IMR-90 (cell line): ENCODE results near the gene C5orf63. TPM values are rescaled to one million over a fixed set of nuclear protein-coding genes. Genes with fewer than 3 reads are reported as not detected.

Source experiments
- ATAC-seq: fragments of 200-7000 bp; cut with Tn5 transposase; 2 replicates; pipeline ENCODE4 v1.9.1; 2020; ENCODE audit warnings: low read depth, mild to moderate bottlenecking, moderate library complexity
- BruUV-seq: library from RNA; stranded (reverse); fragments of 400-500 nt; replicated peaks from 2 replicates; lab custom pipeline; 2021; lab: Mats Ljungman, UMichigan
- CTCF ChIA-PET: fragments of 300-600 bp; formaldehyde crosslinking; extraction: SDS; loops from one replicate; lab custom pipeline; 2021; ENCODE audit warnings: antibody characterized with exemption; lab: Yijun Ruan, JAX
- POLR2A ChIA-PET: fragments of 300-600 bp; sonication (Branson Sonifier 250); formaldehyde crosslinking; loops from one replicate; lab custom pipeline; 2022; ENCODE audit warnings: antibody characterized with exemption; ENCODE audit not compliant: unreplicated experiment; lab: Charles Lee
- DNase-seq: peaks from one replicate; pipeline ENCODE4 v3.0.0; 2013
- H2AFZ ChIP-seq: replicated peaks from 2 replicates; pipeline ENCODE3; 2013; ENCODE audit warnings: low read length, mild to moderate bottlenecking; ENCODE audit not compliant: poor library complexity
- H2AK5ac ChIP-seq: 2 replicates; pipeline ENCODE4 v1.6.1; 2013; ENCODE audit warnings: low read depth, low read length, inconsistent platforms
- H2AK9ac ChIP-seq: replicated peaks from 2 replicates; pipeline ENCODE3; 2013; ENCODE audit warnings: mild to moderate bottlenecking, low read depth, low read length, moderate library complexity; ENCODE audit not compliant: poor library complexity
- H2BK120ac ChIP-seq: 2 replicates; pipeline ENCODE4 v1.6.1; 2013; ENCODE audit warnings: low read depth, low read length, inconsistent platforms
- H2BK15ac ChIP-seq: 3 replicates; pipeline ENCODE4 v1.6.1; 2013; ENCODE audit warnings: low read depth, low read length, inconsistent platforms
- H2BK20ac ChIP-seq: 2 replicates; pipeline ENCODE4 v1.6.1; 2013; ENCODE audit warnings: low read depth, mild to moderate bottlenecking, inconsistent platforms, low read length, moderate library complexity
- H2BK5ac ChIP-seq: 2 replicates; pipeline ENCODE4 v1.6.1; 2013; ENCODE audit warnings: mild to moderate bottlenecking, low read depth, low read length, inconsistent platforms; ENCODE audit not compliant: poor library complexity, severe bottlenecking
- H3K14ac ChIP-seq: replicated peaks from 2 replicates; pipeline ENCODE4 v1.6.1; 2013; ENCODE audit warnings: low read depth, low read length, inconsistent platforms
- H3K18ac ChIP-seq: 2 replicates; pipeline ENCODE4 v1.6.1; 2013; ENCODE audit warnings: low read depth, low read length, control low read depth
- H3K23ac ChIP-seq: 2 replicates; pipeline ENCODE4 v1.6.1; 2013; ENCODE audit warnings: low read depth, low read length, inconsistent platforms
- H3K27ac ChIP-seq: 2 replicates; pipeline ENCODE4 v1.5.1; 2013; ENCODE audit warnings: mild to moderate bottlenecking, control low read depth, low read length; ENCODE audit not compliant: insufficient read depth
- H3K27me3 ChIP-seq: 2 replicates; pipeline ENCODE4 v1.6.1; 2013; ENCODE audit warnings: low read length; ENCODE audit not compliant: control insufficient read depth, insufficient read depth
- H3K36me3 ChIP-seq: 2 replicates; pipeline ENCODE4 v1.6.1; 2013; ENCODE audit warnings: low read length, mixed read lengths; ENCODE audit not compliant: control insufficient read depth, insufficient read depth
- H3K4ac ChIP-seq: 2 replicates; pipeline ENCODE4 v1.6.1; 2013; ENCODE audit warnings: low read depth, low read length, inconsistent platforms
- H3K4me1 ChIP-seq: 2 replicates; pipeline ENCODE4 v1.6.1; 2013; ENCODE audit warnings: low read length, mixed read lengths; ENCODE audit not compliant: control insufficient read depth, insufficient read depth
- H3K4me2 ChIP-seq: 2 replicates; pipeline ENCODE4 v1.6.1; 2013; ENCODE audit warnings: low read depth, mild to moderate bottlenecking, control low read depth, low read length, moderate library complexity
- H3K4me3 ChIP-seq: 2 replicates; pipeline ENCODE4 v1.5.1; 2013; ENCODE audit warnings: low read depth, mild to moderate bottlenecking, control low read depth, low read length, moderate library complexity; ENCODE audit not compliant: insufficient read depth
- H3K56ac ChIP-seq: 2 replicates; pipeline ENCODE4 v1.6.1; 2013; ENCODE audit warnings: low read length, inconsistent platforms; ENCODE audit not compliant: insufficient read depth; ENCODE audit errors: extremely low read depth
- H3K79me1 ChIP-seq, 2 experiments: 2 replicates each; pipeline ENCODE4 v1.6.1; 2013; ENCODE audit warnings: low read length in 2 of 2, inconsistent platforms in 1 of 2, low read depth in 1 of 2
- H3K9ac ChIP-seq: 2 replicates; pipeline ENCODE4 v1.6.1; 2013; ENCODE audit warnings: low read depth, low read length, control low read depth
- H3K9me1 ChIP-seq: 2 replicates; pipeline ENCODE4 v1.6.1; 2013; ENCODE audit warnings: low read length, inconsistent platforms; ENCODE audit not compliant: insufficient read depth
- H3K9me3 ChIP-seq: 2 replicates; pipeline ENCODE4 v1.6.1; 2013; ENCODE audit warnings: low read length; ENCODE audit not compliant: control insufficient read depth, insufficient read depth
- H4K20me1 ChIP-seq: 2 replicates; pipeline ENCODE4 v1.6.1; 2013; ENCODE audit warnings: low read length, inconsistent platforms; ENCODE audit not compliant: insufficient read depth
- H4K5ac ChIP-seq: 2 replicates; pipeline ENCODE4 v1.6.1; 2013; ENCODE audit warnings: mild to moderate bottlenecking, low read depth, low read length, control low read depth
- H4K8ac ChIP-seq, 2 experiments: 2 replicates each; pipeline ENCODE4 v1.6.1; 2013; ENCODE audit warnings: low read depth in 2 of 2, low read length in 2 of 2, control low read depth in 1 of 2, inconsistent platforms in 1 of 2
- H4K91ac ChIP-seq: 2 replicates; pipeline ENCODE4 v1.6.1; 2013; ENCODE audit warnings: low read depth, low read length, inconsistent platforms; ENCODE audit not compliant: insufficient read depth
- CEBPB ChIP-seq: IDR thresholded peaks from 2 replicates; pipeline ENCODE4 v1.6.1; 2012; ENCODE audit warnings: low read depth, low read length, improper control_type of control experiment
- MAFK ChIP-seq: IDR thresholded peaks from 2 replicates; pipeline ENCODE4 v1.6.1; 2012; ENCODE audit warnings: low read depth, low read length, improper control_type of control experiment
- MAZ ChIP-seq: IDR thresholded peaks from 2 replicates; pipeline ENCODE4 v1.6.1; 2012; ENCODE audit warnings: low read depth, mild to moderate bottlenecking, low read length, improper control_type of control experiment, moderate library complexity, borderline replicate concordance
- NFE2L2 ChIP-seq: fragments of 150-350 bp; IDR thresholded peaks from 2 replicates; pipeline ENCODE4 v1.6.1; 2016; ENCODE audit warnings: low read depth, mild to moderate bottlenecking, low read length
- POLR2A ChIP-seq: IDR thresholded peaks from 2 replicates; pipeline ENCODE4 v1.6.1; 2012; ENCODE audit warnings: mild to moderate bottlenecking, low read depth, low read length
- RAD21 ChIP-seq: IDR thresholded peaks from 2 replicates; pipeline ENCODE4 v1.6.1; 2012; ENCODE audit warnings: low read length, improper control_type of control experiment
- RCOR1 ChIP-seq: IDR thresholded peaks from 2 replicates; pipeline ENCODE4 v1.6.1; 2012; ENCODE audit warnings: mild to moderate bottlenecking, low read length, improper control_type of control experiment; ENCODE audit not compliant: insufficient replicate concordance
- SMC3 ChIP-seq: fragments of 150-350 bp; IDR thresholded peaks from 2 replicates; pipeline ENCODE4 v1.6.1; 2016; ENCODE audit warnings: low read depth, mild to moderate bottlenecking, antibody characterized with exemption, low read length, moderate library complexity
- WGBS, 2 experiments: methylation state at CpG; one replicate each; pipeline versions ENCODE4 v1.1.5 to v1.1.7; 2013; ENCODE audit warnings: missing lambda C conversion rate in 2 of 2; ENCODE audit not compliant: insufficient read length in 1 of 2; ENCODE audit errors: extremely low coverage in 2 of 2; 5-methylcytosine and 5-hydroxymethylcytosine counted together
- dilution Hi-C: fragments of 300-500 bp; cut with HindIII; formaldehyde crosslinking; loops from one replicate; pipeline ENCODE4 v1.14.3; 2018; ENCODE audit warnings: low sequenced_read_pairs; ENCODE audit not compliant: unreplicated experiment
- in situ Hi-C: fragments of 300-500 bp; cut with MboI; formaldehyde crosslinking; loops from 3 replicates; pipeline ENCODE4 v1.14.3; 2019; ENCODE audit warnings: low sequenced_read_pairs, inconsistent platforms, mixed read lengths
- intact Hi-C: fragments of 100-400 bp; cut with micrococcal nuclease; formaldehyde crosslinking; loops from 2 replicates; pipeline ENCODE4 v1.10.0; 2022
- polyA plus RNA-seq, 3 experiments: library from polyadenylated mRNA; depleted of rRNA; stranded (reverse); fragments of >200 nt; gene quantifications; 2 replicates each; pipeline ENCODE4 v1.2.3, GENCODE V29; 2012; ENCODE audit warnings: low replicate concordance in 1 of 3
- total RNA-seq: library from RNA; depleted of rRNA; stranded (reverse); fragments of >200 nt; gene quantifications from 2 replicates; pipeline ENCODE4 v1.2.3, GENCODE V29; 2012
- TF ChIP-seq, protein P1 (sequence below): conservative IDR thresholded peaks from 2 replicates; pipeline ENCODE4 v1.5.1; 2012; ENCODE audit warnings: mild to moderate bottlenecking, low read depth, low read length, improper control_type of control experiment
- TF ChIP-seq, protein P2 (sequence below): fragments of 150-350 bp; IDR thresholded peaks from 2 replicates; pipeline ENCODE4 v1.6.1; 2016; ENCODE audit warnings: low read depth, mild to moderate bottlenecking, low read length, moderate library complexity, borderline replicate concordance

The C5orf63 gene
- total and polyA plus RNA-seq, 2 of the 4 experiments (the other 2 are of a cell fraction), result 0.72 to 1.1 TPM

DNA sequence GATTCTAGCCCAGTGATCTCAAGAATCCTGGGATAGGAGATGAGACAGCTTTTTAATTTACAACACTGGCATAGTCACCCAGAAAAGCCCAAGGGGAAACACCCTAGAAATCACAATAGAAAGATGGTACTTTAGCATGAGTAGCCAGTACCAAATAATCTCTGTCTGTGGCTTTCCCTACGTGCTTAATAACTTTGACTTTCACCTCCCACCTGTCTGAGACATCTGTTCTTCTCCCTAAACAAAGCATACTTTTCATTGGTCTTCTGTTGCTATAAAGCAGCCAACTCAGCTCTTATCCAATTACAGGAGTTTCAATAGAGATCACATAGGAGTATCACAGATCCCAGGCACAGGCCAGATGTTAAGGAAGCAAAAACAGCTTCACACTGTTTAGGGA is 53.4 kb downstream of the C5orf63 start:
- Histone ChIP-seq H3K4me2 (no peak overlapping the region), H2AK9ac (no peak overlapping the region), H3K4me3 (no peak overlapping the region), H3K27me3 (no peaks in the 10 kb centered on the region), H3K27ac (no peak overlapping the region), H2BK15ac (no peak overlapping the region), H4K5ac (no peak overlapping the region), H4K20me1 (no peaks in the 10 kb centered on the region), H3K9me1 (no peaks in the 10 kb centered on the region), H3K18ac (no peak overlapping the region), H2AFZ (no peak overlapping the region), H3K56ac (no peak overlapping the region), H4K91ac (no peak overlapping the region), H3K9ac (no peak overlapping the region), H2BK5ac (no peak overlapping the region), H2AK5ac (no peak overlapping the region), H3K14ac (no peak overlapping the region), H3K4ac (no peak overlapping the region), H3K9me3 (no peaks in the 10 kb centered on the region), H2BK120ac (no peak overlapping the region), H3K79me1 (peaks cover 19 to 26% of the 10 kb centered on the region in 2 experiments), H4K8ac (no peak overlapping the region), H3K36me3 (no peaks in the 10 kb centered on the region), H3K23ac (no peak overlapping the region), H2BK20ac (no peak overlapping the region), H3K4me1 (no peaks in the 10 kb centered on the region)
- intact Hi-C loops, result no loop called here
- in situ Hi-C loops, result no loop called here
- BruUV-seq, result no TSS peak
- POLR2A ChIA-PET, result no interaction called here
- WGBS, 2 experiments, result no CpG with 5 or more reads among the region's 1 CpG
- no peak for TF ChIP-seq NFE2L2
- no peak for TF ChIP-seq MAZ
- no peak for TF ChIP-seq POLR2A
- TF ChIP-seq, protein P1, sequence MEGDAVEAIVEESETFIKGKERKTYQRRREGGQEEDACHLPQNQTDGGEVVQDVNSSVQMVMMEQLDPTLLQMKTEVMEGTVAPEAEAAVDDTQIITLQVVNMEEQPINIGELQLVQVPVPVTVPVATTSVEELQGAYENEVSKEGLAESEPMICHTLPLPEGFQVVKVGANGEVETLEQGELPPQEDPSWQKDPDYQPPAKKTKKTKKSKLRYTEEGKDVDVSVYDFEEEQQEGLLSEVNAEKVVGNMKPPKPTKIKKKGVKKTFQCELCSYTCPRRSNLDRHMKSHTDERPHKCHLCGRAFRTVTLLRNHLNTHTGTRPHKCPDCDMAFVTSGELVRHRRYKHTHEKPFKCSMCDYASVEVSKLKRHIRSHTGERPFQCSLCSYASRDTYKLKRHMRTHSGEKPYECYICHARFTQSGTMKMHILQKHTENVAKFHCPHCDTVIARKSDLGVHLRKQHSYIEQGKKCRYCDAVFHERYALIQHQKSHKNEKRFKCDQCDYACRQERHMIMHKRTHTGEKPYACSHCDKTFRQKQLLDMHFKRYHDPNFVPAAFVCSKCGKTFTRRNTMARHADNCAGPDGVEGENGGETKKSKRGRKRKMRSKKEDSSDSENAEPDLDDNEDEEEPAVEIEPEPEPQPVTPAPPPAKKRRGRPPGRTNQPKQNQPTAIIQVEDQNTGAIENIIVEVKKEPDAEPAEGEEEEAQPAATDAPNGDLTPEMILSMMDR, result no peak
- no peak for TF ChIP-seq SMC3
- TF ChIP-seq MAFK, result no peak
- TF ChIP-seq, protein P2, sequence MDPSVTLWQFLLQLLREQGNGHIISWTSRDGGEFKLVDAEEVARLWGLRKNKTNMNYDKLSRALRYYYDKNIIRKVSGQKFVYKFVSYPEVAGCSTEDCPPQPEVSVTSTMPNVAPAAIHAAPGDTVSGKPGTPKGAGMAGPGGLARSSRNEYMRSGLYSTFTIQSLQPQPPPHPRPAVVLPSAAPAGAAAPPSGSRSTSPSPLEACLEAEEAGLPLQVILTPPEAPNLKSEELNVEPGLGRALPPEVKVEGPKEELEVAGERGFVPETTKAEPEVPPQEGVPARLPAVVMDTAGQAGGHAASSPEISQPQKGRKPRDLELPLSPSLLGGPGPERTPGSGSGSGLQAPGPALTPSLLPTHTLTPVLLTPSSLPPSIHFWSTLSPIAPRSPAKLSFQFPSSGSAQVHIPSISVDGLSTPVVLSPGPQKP, result no peak
- TF ChIP-seq RCOR1, result no peak
- TF ChIP-seq CEBPB, result no peak
- TF ChIP-seq RAD21, result no peak
- dilution Hi-C loops, result no loop called here
- CTCF ChIA-PET, result interaction anchor here (0.6 kb wide), 1 partner anchor 69 kb away, joined by 3 read pairs; no protein-coding TSS in a partner anchor
- ATAC-seq, result no peak
- DNase-seq, result no peak
